H9 (cell line): ENCODE results near the gene RAX2. TPM values are rescaled to one million over a fixed set of nuclear protein-coding genes. Genes with fewer than 3 reads are reported as not detected.

Experiments used
- DNase-seq: peaks from one replicate; pipeline ENCODE4 v3.0.0-alpha.2; 2017
- H2AFZ ChIP-seq: one replicate; pipeline ENCODE4 v1.6.1; 2013; ENCODE audit warnings: mild to moderate bottlenecking, low read length, control low read depth, moderate library complexity
- H2AK5ac ChIP-seq: 2 replicates; pipeline ENCODE4 v1.6.1; 2013; ENCODE audit warnings: low read length, control low read depth, mixed read lengths; ENCODE audit not compliant: insufficient read length
- H2BK120ac ChIP-seq: one replicate; pipeline ENCODE4 v1.6.1; 2013; ENCODE audit warnings: low read depth, mild to moderate bottlenecking, low read length, control low read depth, inconsistent platforms; ENCODE audit not compliant: poor library complexity, severe bottlenecking
- H2BK12ac ChIP-seq: 2 replicates; pipeline ENCODE4 v1.6.1; 2013; ENCODE audit warnings: low read length, control low read depth, mixed read lengths, low read depth; ENCODE audit not compliant: insufficient read length
- H2BK15ac ChIP-seq: 2 replicates; pipeline ENCODE4 v1.6.1; 2013; ENCODE audit warnings: low read depth, low read length, control low read depth
- H2BK20ac ChIP-seq: one replicate; pipeline ENCODE4 v1.6.1; 2013; ENCODE audit warnings: low read depth, mild to moderate bottlenecking, low read length, control low read depth, inconsistent platforms; ENCODE audit not compliant: poor library complexity, severe bottlenecking
- H2BK5ac ChIP-seq: 2 replicates; pipeline ENCODE4 v1.6.1; 2013; ENCODE audit warnings: low read length, control low read depth, mixed read lengths; ENCODE audit not compliant: insufficient read length
- H3K14ac ChIP-seq: 2 replicates; pipeline ENCODE4 v1.6.1; 2013; ENCODE audit warnings: low read length, control low read depth; ENCODE audit not compliant: insufficient read depth
- H3K18ac ChIP-seq: 2 replicates; pipeline ENCODE4 v1.6.1; 2013; ENCODE audit warnings: low read depth, mild to moderate bottlenecking, mixed read lengths, low read length, control low read depth; ENCODE audit not compliant: insufficient read length
- H3K23ac ChIP-seq: 2 replicates; pipeline ENCODE4 v1.6.1; 2013; ENCODE audit warnings: low read length, control low read depth, mixed read lengths, low read depth; ENCODE audit not compliant: insufficient read length
- H3K23me2 ChIP-seq: 2 replicates; pipeline ENCODE4 v1.6.1; 2013; ENCODE audit warnings: low read depth, mild to moderate bottlenecking, mixed read lengths, low read length, control low read depth; ENCODE audit not compliant: insufficient read length, poor library complexity, severe bottlenecking
- H3K27ac ChIP-seq: 2 replicates; pipeline ENCODE4 v1.5.1; 2013; ENCODE audit warnings: low read length, control low read depth, mixed read lengths, low read depth; ENCODE audit not compliant: insufficient read length
- H3K27me3 ChIP-seq: 2 replicates; pipeline ENCODE4 v1.6.1; 2013; ENCODE audit warnings: low read length, control low read depth, inconsistent platforms; ENCODE audit not compliant: insufficient read depth
- H3K4ac ChIP-seq: 2 replicates; pipeline ENCODE4 v1.6.1; 2013; ENCODE audit warnings: low read depth, mild to moderate bottlenecking, control low read depth, inconsistent platforms, low read length, moderate library complexity
- H3K4me1 ChIP-seq: 2 replicates; pipeline ENCODE4 v1.6.1; 2013; ENCODE audit warnings: low read length, control low read depth, inconsistent platforms; ENCODE audit not compliant: insufficient read depth
- H3K4me2 ChIP-seq: 2 replicates; pipeline ENCODE4 v1.6.1; 2013; ENCODE audit warnings: low read length, control low read depth, mixed read lengths; ENCODE audit not compliant: insufficient read length, insufficient read depth
- H3K56ac ChIP-seq: 2 replicates; pipeline ENCODE4 v1.6.1; 2013; ENCODE audit warnings: low read depth, mild to moderate bottlenecking, mixed read lengths, low read length, control low read depth; ENCODE audit not compliant: insufficient read length
- H3K79me1 ChIP-seq: 2 replicates; pipeline ENCODE4 v1.6.1; 2013; ENCODE audit warnings: low read depth, mild to moderate bottlenecking, moderate library complexity, low read length, control low read depth, inconsistent platforms; ENCODE audit not compliant: insufficient read depth, poor library complexity, severe bottlenecking
- H3K79me2 ChIP-seq: 2 replicates; pipeline ENCODE4 v1.6.1; 2013; ENCODE audit warnings: low read length, control low read depth, inconsistent platforms; ENCODE audit not compliant: insufficient read depth
- H3K9ac ChIP-seq: 2 replicates; pipeline ENCODE4 v1.6.1; 2013; ENCODE audit warnings: low read length, control low read depth, mixed read lengths; ENCODE audit not compliant: insufficient read length; ENCODE audit errors: extremely low read depth
- H3K9me3 ChIP-seq: one replicate; pipeline ENCODE4 v1.6.1; 2013; ENCODE audit warnings: low read depth, low read length, inconsistent platforms; ENCODE audit not compliant: control insufficient read depth
- H3T11ph ChIP-seq: one replicate; pipeline ENCODE4 v1.6.1; 2013; ENCODE audit warnings: mild to moderate bottlenecking, low read length, control low read depth, inconsistent platforms
- H4K20me1 ChIP-seq: one replicate; pipeline ENCODE4 v1.6.1; 2013; ENCODE audit not compliant: control insufficient read depth, insufficient read length, insufficient read depth
- H4K5ac ChIP-seq: 2 replicates; pipeline ENCODE4 v1.6.1; 2013; ENCODE audit warnings: low read depth, mild to moderate bottlenecking, mixed read lengths, low read length, control low read depth; ENCODE audit not compliant: insufficient read length
- H4K8ac ChIP-seq: replicated peaks from 2 replicates; pipeline ENCODE4 v1.6.1; 2013; ENCODE audit warnings: low read length, control low read depth, mixed read lengths, low read depth; ENCODE audit not compliant: insufficient read length
- H4K91ac ChIP-seq: 2 replicates; pipeline ENCODE4 v1.6.1; 2013; ENCODE audit warnings: low read depth, mild to moderate bottlenecking, moderate library complexity, mixed read lengths, low read length, control low read depth; ENCODE audit not compliant: insufficient read length
- H3K27ac Mint-ChIP-seq, 3 experiments: 2 replicates in 2 of 3; 3 replicates in 1 of 3; pipeline ENCODE4 v1.8.0; 2020 to 2021; ENCODE audit warnings: mixed read lengths in 3 of 3, mild to moderate bottlenecking in 1 of 3, moderate library complexity in 1 of 3
- H3K27me3 Mint-ChIP-seq: 2 replicates; pipeline ENCODE4 v1.8.0; 2021; ENCODE audit warnings: low read depth, mild to moderate bottlenecking, moderate library complexity, mixed read lengths
- H3K36me3 Mint-ChIP-seq, 3 experiments: 2 replicates in 2 of 3; 3 replicates in 1 of 3; pipeline ENCODE4 v1.8.0; 2020 to 2021; ENCODE audit warnings: low read depth in 3 of 3, mixed read lengths in 3 of 3; ENCODE audit not compliant: insufficient read depth in 1 of 3
- H3K4me1 Mint-ChIP-seq, 2 experiments: 2 replicates each; pipeline ENCODE4 v1.8.0; 2020; ENCODE audit warnings: mixed read lengths in 2 of 2
- H3K4me3 Mint-ChIP-seq, 2 experiments: 2 replicates in 1 of 2; 3 replicates in 1 of 2; pipeline ENCODE4 v1.8.0; 2020 to 2021; ENCODE audit warnings: mild to moderate bottlenecking in 2 of 2, mixed read lengths in 2 of 2, moderate library complexity in 1 of 2
- H3K9me3 Mint-ChIP-seq, 2 experiments: 2 replicates in 1 of 2; 3 replicates in 1 of 2; pipeline ENCODE4 v1.8.0; 2020; ENCODE audit warnings: mild to moderate bottlenecking in 2 of 2, mixed read lengths in 2 of 2, moderate library complexity in 1 of 2
- CTCF ChIP-seq: fragments of 200-600 bp; sonication (generic); conservative IDR thresholded peaks from 3 replicates; pipeline ENCODE4 v1.8.0; 2021; ENCODE audit warnings: antibody characterized with exemption, mild to moderate bottlenecking
- WGBS: extraction: QIAGEN DNeasy Blood & Tissue Kit; methylation state at CpG from one replicate; pipeline ENCODE4 v1.1.7; 2013; ENCODE audit warnings: missing lambda C conversion rate, low lambda C conversion rate, mixed read lengths; ENCODE audit not compliant: insufficient read length; ENCODE audit errors: extremely low coverage; 5-methylcytosine and 5-hydroxymethylcytosine counted together
- total RNA-seq: library from RNA; stranded (reverse); gene quantifications from 2 replicates; pipeline ENCODE4 v1.2.1, GENCODE V29; 2021

The RAX2 gene
- total RNA-seq, 1 experiment from 2014 or later = not detected

GRCh38 chr19:3768748-3769099 lies 3.3 kb downstream of the RAX2 start:
- H3K4me3 Mint-ChIP-seq = no peak overlapping the region
- Histone ChIP-seq H3K79me1 (no peaks in the 10 kb centered on the region), H3K79me2 (no peaks in the 10 kb centered on the region), H4K5ac (no peak overlapping the region), H3K27ac (no peak overlapping the region), H3K4me2 (no peak overlapping the region), H2AFZ (no peak overlapping the region), H4K91ac (no peak overlapping the region), H3T11ph (no peak overlapping the region), H3K23me2 (no peaks in the 10 kb centered on the region), H4K20me1 (no peaks in the 10 kb centered on the region), H2BK20ac (no peak overlapping the region), H2BK15ac (no peak overlapping the region), H3K27me3 (no peaks in the 10 kb centered on the region), H3K4me1 (no peaks in the 10 kb centered on the region), H4K8ac (no peak overlapping the region), H3K9me3 (no peaks in the 10 kb centered on the region), H2BK5ac (no peak overlapping the region), H3K9ac (no peak overlapping the region), H2BK120ac (no peak overlapping the region), H3K14ac (no peak overlapping the region), H3K18ac (no peak overlapping the region), H3K23ac (no peak overlapping the region), H2AK5ac (no peak overlapping the region), H2BK12ac (no peak overlapping the region), H3K56ac (no peak overlapping the region), H3K4ac (no peak overlapping the region)
- H3K4me1 Mint-ChIP-seq = peaks cover 7 to 13% of the 10 kb centered on the region in 2 experiments
- no peaks in the 10 kb centered on the region for H3K27me3 Mint-ChIP-seq
- no peak overlapping the region for H3K27ac Mint-ChIP-seq
- no peak for TF ChIP-seq CTCF
- no peaks in the 10 kb centered on the region for H3K9me3 Mint-ChIP-seq
- H3K36me3 Mint-ChIP-seq = peaks cover 6 to 15% (median 12%) of the 10 kb centered on the region in 3 experiments; a peak in 6 of 7 replicates
- DNase-seq = no peak
- no CpG with 5 or more reads among the region's 7 CpGs for WGBS
